NCI-H2196 treated with DMSO at 0.1 percent for 48 hours (cell line): ENCODE measurements around the gene ROR2.

Experiments
- DNase-seq: peaks from one replicate; lab custom pipeline; 2025; ENCODE audit not compliant: unreplicated experiment; lab: John Stamatoyannopoulos, UW

Gene ROR2

GRCh38 chr9:91882627-91883026 lies 67.4 kb downstream of the ROR2 start:
- DNase-seq: no peak

GRCh38 chr9:91880378-91880972 lies 69.6 kb downstream of the ROR2 start:
- DNase-seq: no peak

- DNase-seq: no peak
Measured at GRCh38 chr9:91879231-91879630, 70.8 kb downstream of the ROR2 start.

- DNase-seq: no peak
Measured at GRCh38 chr9:91873637-91874051, 76.4 kb downstream of the ROR2 start.

DNA sequence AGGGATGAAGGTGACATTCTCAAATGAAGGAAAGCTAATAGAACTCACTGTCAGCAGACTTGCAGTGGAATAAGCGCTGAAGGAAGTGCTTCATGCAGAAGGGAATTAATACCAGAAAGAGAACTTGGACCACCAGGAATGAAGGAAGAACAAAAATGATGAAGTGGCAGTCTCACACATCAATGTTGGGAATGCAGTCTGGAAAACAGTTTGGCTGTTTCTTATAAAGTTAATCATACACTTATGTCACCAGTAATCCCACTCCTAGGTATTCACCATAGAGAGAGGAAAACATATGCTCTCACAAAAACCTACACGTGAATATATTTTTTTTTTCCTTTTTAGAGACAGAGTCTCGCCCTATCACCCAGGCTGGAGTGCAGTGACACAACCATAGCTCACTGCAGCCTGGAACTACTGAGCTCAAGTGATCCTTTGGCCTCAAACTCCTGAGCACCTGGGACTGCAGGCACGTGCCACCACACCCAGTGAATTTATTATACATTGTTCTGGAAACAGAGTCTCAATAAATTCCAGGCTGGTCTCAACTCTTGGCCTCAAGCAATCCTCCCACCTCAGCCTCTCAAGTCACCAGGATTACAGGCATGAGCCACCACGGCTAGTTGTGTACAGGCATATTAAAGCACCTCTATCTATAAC lies 81.2 kb downstream of the ROR2 start:
- DNase-seq: no peak

GRCh38 chr9:91867740-91868139 lies 82.3 kb downstream of the ROR2 start:
- no peak for DNase-seq

DNA sequence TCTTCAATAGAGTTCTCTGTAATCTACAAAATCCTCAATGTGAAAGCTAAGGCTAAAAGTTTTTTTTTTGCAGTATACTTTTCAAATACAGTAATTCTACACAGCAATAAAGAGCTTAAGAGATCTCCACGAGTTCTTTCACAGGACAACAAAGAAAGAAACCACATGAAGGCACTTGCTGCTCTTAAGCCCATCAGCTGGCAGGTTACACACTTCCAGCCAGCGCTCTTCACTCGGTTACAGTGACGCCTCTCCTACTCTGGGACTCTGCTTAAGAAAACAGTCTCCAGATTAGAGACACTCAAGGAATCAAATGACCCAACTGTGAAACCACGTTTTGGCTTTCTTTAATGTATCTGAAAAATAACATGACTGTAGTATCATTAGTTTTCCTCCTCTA lies 85.0 kb downstream of the ROR2 start:
- no peak for DNase-seq

DNA sequence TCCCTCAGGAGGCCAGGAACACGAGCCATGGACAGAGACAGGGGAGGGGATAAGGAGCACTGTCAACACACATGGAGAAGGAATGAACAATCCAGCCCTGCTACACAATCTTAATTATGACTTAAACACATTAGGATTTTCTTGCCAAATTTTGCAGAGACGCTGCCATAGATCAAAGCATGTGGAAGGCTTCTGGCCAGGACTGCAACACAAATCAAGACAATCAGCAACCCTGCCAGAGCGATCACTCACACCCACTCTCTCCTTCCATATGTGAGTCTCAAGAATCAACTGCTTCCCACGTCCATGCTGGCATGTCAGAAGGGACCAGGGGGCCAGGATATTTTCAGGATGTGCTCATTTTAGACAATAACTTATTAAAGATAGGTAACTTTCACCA lies 85.6 kb downstream of the ROR2 start:
- no peak for DNase-seq

DNA sequence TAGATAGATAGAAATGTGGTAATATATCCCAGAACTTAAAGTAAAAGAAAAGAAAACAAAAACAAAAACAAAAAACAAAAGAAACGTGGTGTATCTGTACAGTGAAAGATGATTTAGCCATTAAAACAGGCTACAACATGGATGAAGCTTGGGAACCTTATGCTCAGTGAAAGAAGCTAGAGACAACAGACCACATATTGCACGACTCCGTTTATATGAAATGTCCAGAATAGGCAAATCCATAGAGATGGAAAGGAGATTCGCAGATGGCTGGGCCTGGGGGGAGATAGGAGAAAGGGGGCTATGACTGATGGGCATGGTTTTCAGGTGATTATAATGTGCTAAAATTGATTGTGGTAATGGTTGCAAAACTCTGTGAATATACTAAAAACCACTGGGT lies 86.6 kb downstream of the ROR2 start:
- no peak for DNase-seq

DNA sequence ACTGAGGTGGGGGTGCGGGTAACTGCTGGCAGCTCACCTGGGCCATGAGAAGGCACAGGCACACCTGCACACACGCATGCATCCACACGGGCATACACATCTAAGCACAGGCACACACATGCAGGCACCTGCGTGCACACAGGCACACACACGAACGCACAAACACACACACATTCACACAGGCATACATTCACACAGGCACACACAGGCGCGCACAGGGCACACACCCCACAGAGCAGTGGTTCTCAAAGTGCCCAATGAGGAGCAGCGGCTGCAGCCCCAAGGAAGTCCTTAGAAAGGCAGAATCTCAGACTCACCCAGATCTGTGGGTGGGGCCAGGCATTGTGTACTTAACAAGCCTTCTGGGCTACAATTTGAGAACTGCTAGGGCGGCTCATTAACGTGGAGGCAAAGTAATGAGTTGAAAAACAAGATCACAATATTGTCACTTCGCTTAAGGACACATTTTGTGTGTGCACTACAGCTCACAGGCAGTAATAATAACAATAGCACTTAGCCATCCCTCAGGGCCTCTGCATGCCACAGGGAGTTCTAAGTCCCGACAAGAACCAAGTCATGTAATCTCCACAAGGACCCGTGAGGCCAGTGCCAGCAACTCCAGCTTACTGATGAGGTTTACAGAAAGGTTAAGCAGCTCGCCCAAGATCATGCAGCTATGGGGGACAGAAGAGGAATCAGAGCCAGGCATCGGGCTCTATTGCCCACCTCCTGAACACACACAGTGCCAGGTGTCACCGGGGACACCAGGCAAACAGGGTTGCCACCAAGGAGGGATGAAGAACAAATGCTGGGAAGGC lies 91.6 kb downstream of the ROR2 start:
- DNase-seq: no peak

DNA sequence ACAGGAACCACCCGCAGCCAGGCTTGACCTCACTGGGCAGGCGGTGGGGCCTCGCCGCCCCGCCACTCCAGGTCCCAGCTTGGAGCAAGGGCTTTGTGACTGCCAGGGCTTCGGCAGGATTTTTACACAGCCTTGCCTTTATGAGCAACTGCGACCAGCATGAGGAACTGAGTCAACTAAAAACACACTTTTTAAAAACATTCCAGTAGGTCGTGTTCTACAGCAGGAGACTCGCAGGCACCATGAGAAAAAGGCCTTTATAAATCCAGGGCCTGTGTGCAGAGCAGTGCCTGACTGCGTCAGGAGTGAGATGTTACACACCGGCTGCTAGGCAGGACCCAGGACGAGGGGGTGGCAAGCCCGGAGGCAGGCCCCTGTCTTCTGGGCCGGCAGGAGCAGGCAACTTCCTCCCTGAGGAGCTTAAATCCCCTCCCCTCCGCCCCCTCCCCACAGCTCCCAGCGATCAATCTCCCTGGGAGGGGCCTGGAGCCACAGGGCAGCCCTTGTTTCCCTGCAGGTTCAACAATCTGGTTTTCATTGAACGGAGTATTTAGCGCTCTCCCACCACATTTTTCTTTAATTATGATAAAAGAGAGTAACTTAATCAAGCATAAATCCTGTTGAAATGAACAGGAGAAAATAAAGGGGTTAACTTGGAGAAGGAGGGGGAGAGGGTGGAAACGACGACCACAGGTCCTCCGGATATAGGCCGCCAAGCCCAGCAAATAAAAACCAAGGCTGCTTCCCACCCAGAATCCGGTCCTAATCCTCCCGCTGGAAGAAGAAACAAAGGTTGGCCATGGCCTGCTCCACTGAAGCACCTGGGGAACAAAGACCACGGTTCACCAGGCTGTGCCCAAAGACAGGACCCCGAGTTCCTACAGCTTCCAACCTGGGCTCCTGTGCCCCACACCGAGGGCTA lies 92.5 kb downstream of the ROR2 start:
- no peak for DNase-seq

GRCh38 chr9:91856419-91856818 lies 93.6 kb downstream of the ROR2 start:
- DNase-seq: no peak

- DNase-seq: no peak
Measured at GRCh38 chr9:91855196-91855595, 94.8 kb downstream of the ROR2 start.

- no peak for DNase-seq
Measured at GRCh38 chr9:91852801-91853347, 97.2 kb downstream of the ROR2 start.

DNA sequence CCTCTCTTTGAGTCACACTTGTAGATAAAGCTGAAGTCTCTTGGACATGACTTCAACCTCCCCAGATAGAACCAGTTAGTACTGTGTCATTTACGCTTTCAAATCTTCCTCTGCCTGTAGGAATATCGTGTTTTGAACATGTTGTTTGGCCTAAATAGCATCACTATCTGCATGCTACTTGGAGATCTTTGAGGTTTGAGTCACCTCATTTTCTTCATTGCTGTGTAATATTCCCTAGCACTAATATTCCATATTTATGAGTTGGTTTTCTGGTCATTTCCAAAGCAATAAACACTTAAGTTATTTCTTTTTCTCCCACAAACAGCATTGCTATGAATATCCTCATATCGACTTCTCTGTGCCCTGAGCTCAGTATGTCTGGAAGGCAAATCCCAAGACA lies 100.3 kb downstream of the ROR2 start:
- DNase-seq: no peak

GRCh38 chr9:91848146-91848545 lies 101.9 kb downstream of the ROR2 start:
- DNase-seq: no peak

DNA sequence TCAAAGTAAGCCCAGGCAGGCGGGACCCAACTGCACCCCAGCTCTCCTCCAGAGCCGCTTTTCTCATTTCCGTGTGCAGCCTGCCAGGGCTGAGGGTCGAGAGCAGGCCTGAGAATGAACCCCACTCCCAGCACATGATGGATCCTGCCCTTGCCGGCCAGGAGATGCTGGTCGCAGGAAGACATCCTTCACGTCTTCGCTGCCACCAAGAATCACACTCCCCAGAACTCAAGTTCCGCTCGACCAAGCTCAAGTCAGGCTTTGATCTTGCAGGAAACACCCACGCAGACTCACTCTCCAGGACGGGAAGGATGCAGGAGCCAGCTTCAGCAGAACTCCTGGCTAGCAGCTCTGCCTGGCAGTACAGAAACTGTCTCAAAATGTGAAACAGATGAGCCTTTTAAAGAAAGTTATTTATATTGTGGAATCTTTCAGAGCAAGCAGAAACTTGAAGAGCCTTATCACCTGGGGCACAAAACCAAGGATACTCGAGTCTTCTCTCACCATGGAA lies 102.4 kb downstream of the ROR2 start:
- DNase-seq: no peak

- DNase-seq: no peak
Measured at GRCh38 chr9:91845879-91846278, 104.1 kb downstream of the ROR2 start.

DNA sequence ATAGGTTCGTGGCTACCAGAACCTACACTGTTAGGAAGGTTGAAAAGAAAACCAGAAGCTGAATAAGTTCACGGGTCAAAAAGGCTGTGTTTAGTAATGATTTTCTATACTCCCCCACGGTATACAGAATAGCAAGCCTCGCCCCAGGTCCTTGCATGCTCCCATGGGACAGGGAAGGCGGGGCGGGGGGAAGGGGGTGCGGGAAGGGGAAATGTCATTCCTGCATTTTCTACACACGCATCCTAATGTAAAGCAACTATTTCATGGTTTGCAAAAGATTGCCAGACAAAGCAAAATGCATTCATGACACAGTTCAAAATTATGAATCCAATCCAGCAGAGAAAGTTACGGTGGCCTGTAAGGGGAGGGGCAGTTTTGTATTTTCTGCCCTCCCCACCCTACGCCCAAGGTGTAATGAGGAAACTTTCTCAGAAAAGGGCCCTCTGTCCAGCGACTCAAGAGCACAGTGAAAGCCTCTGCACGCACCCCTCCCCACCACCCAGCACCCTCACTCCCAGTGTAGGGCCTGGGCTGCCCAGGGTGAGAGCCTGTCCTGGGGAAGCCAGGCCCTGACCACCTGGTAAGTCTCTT lies 105.2 kb downstream of the ROR2 start:
- DNase-seq: no peak

DNA sequence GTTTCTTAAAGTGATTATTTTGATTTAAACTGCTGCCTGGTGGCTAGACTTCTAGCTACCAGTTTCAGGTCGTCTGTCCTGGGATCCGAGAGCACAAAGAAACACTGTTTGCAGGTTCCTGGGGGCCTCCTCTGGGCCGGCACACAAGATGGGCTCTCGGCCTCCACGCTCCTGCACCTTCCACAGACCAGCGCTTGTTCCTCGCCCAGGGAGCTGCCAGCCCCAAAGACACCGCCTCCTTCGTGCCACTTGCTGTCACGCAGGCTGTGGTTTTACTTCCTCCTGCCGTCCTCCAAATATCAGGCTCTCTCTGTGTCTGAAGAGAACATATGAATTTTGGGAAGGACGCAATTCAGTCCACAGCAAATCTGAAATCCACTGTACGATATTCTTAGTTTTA lies 105.8 kb downstream of the ROR2 start:
- DNase-seq: no peak
